TTC549 (cell line): ENCODE results near the gene ANKHD1.

Experiments
- FAIRE-seq: peaks from 2 replicates; lab custom pipeline; 2012; peaks lifted over from hg19 to GRCh38; lab: Jason Lieb, UNC

Gene ANKHD1

GRCh38 chr5:140401362-140402257 is at the start of gene ANKHD1:
ANKHD1 (plus strand) TSS chr5:140401833; CDS start chr5:140401968, 135 bp downstream.
- FAIRE-seq = peak; percentile 92

GRCh38 chr5:140355546-140355945 is 46.1 kb upstream of the ANKHD1 start:
- no peak for FAIRE-seq

- no peak for FAIRE-seq
These were observed 44.5 kb upstream of the ANKHD1 start for GRCh38 chr5:140356853-140357725.

- no peak for FAIRE-seq
These were observed 43.9 kb upstream of the ANKHD1 start for GRCh38 chr5:140357726-140358093.

GRCh38 chr5:140358738-140359310 is 42.8 kb upstream of the ANKHD1 start:
- FAIRE-seq = no peak

DNA sequence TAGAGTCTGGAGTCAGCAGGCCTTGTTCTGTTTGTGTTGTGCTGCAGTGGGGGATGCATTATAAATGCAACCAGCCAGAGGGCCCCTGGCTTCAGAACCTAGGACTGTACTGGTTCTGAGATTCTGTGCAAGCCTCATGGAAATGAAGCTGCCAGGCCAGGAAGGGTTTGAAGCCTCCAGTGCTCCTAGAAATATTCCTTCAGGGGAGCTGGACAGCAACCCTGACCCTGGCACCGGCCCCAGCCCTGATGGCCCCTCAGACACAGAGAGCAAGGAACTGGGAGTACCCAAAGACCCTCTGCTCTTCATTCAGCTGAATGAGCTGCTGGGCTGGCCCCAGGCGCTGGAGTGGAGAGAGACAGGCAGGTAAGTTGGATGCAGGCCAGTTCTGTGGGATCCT is 41.5 kb upstream of the ANKHD1 start, which contains the start of gene SLC4A9:
Gene SLC4A9 (plus strand): TSS at position 94 of the 400 bp plus-strand sequence. CDS start 43 bp downstream, at position 137.
- FAIRE-seq = no peak

GRCh38 chr5:140360681-140361479 is 40.8 kb upstream of the ANKHD1 start:
- no peak for FAIRE-seq

DNA sequence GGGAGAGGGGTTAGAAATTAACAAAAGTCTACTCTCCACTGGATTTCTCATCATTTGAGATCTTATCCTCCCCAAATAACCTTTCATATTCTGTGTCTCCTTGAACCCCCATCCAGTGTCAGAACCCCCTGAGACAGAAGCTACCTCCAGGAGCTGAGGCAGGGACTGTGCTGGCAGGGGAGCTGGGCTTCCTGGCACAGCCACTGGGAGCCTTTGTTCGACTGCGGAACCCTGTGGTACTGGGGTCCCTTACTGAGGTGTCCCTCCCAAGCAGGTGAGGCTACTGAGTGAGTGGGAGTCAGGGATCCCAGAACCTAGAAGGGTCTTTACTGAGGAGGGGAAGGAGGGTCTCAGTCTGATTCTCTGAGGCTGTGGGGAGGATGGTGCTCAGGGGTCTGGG is 39.7 kb upstream of the ANKHD1 start:
- FAIRE-seq = no peak

DNA sequence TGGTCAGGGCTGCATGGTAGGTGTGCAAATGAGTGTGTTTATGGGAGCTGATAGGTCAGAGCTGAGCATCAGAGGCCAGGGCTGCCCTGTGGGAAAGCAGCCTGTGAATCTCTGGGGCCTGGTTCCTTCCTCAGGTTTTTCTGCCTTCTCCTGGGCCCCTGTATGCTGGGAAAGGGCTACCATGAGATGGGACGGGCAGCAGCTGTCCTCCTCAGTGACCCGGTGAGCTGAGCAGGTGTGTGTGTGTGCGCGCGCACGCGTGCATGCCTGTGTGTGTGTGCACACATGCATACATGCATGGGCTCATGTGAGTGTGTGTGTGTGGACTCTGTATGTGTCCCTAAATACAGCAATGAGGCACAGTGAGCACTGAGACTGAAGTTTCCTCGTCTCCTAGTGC is 39.3 kb upstream of the ANKHD1 start:
- FAIRE-seq = no peak

DNA sequence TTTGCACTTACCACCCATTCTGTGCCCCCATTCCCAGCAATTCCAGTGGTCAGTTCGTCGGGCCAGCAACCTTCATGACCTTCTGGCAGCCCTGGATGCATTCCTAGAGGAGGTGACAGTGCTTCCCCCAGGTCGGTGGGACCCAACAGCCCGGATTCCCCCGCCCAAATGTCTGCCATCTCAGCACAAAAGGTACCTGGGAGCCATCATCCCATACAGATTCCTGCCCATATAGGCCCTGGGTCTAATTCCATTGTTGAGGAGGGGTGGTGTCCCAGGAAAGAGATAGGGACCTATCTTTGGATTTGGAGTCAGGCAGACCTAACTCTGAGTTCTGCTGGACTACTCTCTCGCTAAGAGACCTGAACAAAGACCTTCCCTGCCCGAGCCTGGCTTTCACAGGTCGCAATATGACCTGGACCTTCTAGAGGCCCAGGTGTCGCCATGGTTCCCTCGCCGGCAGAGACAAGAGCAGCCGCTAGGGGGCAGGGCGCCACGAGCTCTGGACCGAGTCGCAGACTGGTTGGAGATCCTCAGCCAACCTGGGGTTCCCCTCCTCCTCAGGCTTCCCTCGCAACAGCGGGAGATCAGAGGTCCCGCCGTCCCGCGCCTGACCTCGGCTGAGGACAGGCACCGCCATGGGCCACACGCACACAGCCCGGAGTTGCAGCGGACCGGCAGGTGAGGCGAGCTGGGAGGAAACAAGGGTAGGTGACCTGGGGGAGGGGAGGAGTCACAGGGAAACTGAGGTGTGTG is 38.6 kb upstream of the ANKHD1 start:
- FAIRE-seq = no peak

GRCh38 chr5:140363631-140364471 is 37.8 kb upstream of the ANKHD1 start:
- no peak for FAIRE-seq

GRCh38 chr5:140364472-140364765 is 37.2 kb upstream of the ANKHD1 start:
- no peak for FAIRE-seq

- FAIRE-seq = no peak
These were observed 36.4 kb upstream of the ANKHD1 start for GRCh38 chr5:140365282-140365681.

GRCh38 chr5:140365941-140366340 is 35.7 kb upstream of the ANKHD1 start:
- no peak for FAIRE-seq

DNA sequence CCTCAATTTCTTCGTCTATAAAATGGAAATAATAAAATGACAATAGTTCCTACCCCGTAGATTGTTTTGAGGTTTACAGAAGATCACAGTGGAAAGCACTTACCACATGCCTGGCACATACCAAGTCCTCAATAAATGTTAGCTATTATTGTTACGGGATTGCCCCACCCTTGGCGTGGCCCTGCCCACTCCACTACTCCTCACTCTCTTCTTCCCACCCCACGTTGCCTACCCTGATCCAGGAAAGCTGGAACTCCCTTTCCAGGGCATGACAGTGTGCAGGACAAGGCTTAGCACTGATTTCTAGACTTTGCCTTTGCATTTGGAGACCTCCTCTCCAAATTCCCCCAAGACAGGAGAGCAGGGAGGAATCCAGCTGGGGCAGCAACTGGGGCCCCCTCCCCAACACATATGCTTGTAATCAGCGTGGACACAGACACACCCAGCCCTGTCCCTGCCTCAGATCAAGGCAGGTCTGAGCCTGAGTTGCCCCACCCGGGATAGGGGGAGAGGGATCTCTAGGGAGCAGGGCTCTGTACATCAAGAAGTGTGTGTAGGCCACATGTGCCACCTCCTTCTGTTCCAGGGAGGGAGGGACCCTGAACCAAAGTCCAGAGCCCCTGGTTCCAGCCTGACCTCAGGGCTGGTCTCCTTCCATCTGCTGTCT is 34.9 kb upstream of the ANKHD1 start:
- no peak for FAIRE-seq

DNA sequence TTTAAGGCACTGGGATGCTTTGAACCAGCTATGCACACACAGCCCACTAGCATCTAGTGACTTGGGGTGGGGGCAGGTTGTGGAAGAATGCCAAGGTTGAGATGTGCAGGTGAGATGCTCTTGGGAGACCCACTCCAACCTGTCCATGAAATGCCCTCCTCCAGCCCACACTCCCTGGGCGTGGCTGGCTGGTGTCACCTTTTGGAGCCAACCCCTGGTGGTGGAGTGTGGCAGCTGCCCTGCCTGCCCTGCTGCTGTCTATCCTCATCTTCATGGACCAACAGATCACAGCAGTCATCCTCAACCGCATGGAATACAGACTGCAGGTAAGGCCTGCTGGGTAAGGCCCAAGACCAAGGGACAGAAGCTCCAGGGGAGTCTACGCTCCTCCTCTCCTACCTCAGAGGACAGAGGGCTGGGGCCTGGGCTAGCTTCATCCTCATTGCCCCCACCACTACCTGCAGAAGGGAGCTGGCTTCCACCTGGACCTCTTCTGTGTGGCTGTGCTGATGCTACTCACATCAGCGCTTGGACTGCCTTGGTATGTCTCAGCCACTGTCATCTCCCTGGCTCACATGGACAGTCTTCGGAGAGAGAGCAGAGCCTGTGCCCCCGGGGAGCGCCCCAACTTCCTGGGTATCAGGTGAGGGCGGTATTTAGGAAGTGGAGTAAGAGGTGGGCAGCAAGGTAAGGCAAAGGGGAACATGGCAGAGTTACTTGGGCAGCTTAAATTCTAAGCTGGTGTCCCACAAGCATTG is 34.2 kb upstream of the ANKHD1 start:
- no peak for FAIRE-seq

- FAIRE-seq = no peak
These were observed 30.1 kb upstream of the ANKHD1 start for GRCh38 chr5:140371356-140372151.

DNA sequence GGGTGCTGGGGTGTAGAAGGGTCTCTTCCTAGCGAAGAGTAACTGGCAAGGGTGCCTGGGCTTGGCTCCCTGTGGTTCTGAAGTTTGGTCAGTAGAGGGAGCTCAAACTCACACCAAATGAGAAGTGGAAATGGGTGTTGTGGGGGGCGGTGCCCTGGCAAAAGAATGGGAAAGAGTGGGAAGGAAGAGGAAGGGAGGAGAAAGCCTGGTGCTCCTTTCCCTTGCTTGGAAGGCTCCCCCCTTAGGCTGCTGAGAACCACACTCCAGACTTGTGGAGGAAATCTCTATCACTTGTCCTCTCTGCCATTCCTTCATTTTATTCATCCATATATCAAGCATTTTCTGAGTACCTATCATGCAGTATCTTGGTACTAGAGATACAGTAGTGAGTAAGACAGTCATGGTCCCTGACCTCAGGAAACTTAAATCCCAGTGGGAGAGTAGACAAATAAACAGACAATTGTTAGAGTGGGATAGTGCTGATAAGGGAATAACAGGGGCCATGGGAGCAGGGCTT is 28.6 kb upstream of the ANKHD1 start:
- no peak for FAIRE-seq
